Nephron progenitor cell (in vitro differentiated cells): ENCODE results near the gene RAB40B.

Source experiments
- DNase-seq: peaks from one replicate; pipeline ENCODE4 v3.0.0; 2021
- H3K27ac Mint-ChIP-seq: 2 replicates; pipeline ENCODE4 v1.8.0; 2021; ENCODE audit warnings: mild to moderate bottlenecking, moderate library complexity, mixed read lengths
- H3K27me3 Mint-ChIP-seq: 2 replicates; pipeline ENCODE4 v1.8.0; 2021; ENCODE audit warnings: mild to moderate bottlenecking, low read depth, mixed read lengths; ENCODE audit not compliant: poor library complexity
- H3K36me3 Mint-ChIP-seq: 2 replicates; pipeline ENCODE4 v1.8.0; 2021; ENCODE audit warnings: low read depth, mixed read lengths
- H3K4me1 Mint-ChIP-seq: 2 replicates; pipeline ENCODE4 v1.8.0; 2021; ENCODE audit warnings: mixed read lengths
- H3K4me3 Mint-ChIP-seq: 2 replicates; pipeline ENCODE4 v1.8.0; 2021; ENCODE audit warnings: mild to moderate bottlenecking, moderate library complexity, mixed read lengths
- H3K9me3 Mint-ChIP-seq: 2 replicates; pipeline ENCODE4 v1.8.0; 2021; ENCODE audit warnings: mild to moderate bottlenecking, moderate library complexity, mixed read lengths
- CTCF ChIP-seq: fragments of 200-600 bp; sonication (generic); IDR thresholded peaks from 2 replicates; pipeline ENCODE4 v1.5.0; 2021; ENCODE audit warnings: antibody characterized with exemption

Gene RAB40B

GRCh38 chr17:82616021-82616711 lies 82.3 kb downstream of the RAB40B start:
- H3K4me3 Mint-ChIP-seq, result no peak overlapping the region
- peaks cover 77% of the 10 kb centered on the region for H3K36me3 Mint-ChIP-seq

DNA sequence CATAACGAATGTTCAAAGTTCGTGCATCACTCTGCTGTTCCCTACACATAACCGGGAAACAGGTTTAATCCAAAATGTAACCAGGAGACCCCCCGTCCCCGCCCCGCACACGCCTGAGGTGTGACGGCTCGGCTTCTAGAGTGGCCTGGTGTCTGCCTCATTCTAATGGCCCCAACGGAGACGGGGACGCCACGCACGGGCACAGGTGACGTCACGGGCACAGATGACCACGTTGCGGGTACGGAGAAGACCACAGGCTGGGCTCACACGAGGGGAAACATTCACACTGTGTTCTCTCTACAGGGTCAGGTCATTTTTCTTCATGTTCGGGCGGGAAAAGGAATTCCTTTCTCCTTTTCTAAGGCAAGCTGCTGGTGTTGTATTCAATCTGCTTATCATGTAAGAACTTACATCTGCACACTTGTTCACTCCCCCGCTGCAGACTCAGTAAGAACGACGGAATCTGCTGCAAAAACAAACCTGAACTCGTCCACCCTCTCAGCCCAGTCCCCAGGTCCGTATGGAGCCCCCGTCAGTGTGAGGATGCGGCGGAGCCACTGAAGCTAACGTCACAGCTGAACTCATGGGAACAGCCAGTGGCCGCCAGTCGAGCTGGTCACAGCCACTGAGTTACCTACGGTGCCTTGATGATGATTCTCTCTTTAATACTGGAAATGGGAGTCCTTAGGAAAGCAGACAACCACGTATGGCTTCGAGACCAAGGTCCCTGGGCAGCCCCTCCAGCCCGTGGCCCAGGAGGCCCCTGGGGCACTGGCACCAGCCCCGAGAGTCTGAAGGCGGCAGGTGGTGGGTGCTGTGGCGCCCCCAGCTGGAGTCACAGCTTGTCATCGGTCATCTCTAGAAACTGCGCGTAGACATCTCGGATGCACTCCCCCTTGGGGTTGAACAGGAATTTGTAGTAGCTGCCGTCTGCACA lies 83.1 kb downstream of the RAB40B start:
- Mint-ChIP-seq H3K9me3 (peaks cover 8% of the 10 kb centered on the region), H3K36me3 (peaks cover 79% of the 10 kb centered on the region), H3K27me3 (no peaks in the 10 kb centered on the region), H3K27ac (peak overlapping the region; percentile 95), H3K4me3 (no peak overlapping the region), H3K4me1 (peaks cover 31% of the 10 kb centered on the region)
- no peak for TF ChIP-seq CTCF
- no peak for DNase-seq

More at GRCh38 chr17:82616021-82616711, 82.3 kb downstream of the RAB40B start:
- TF ChIP-seq CTCF, result no peak
- Mint-ChIP-seq H3K27me3 (no peaks in the 10 kb centered on the region), H3K27ac (peak overlapping the region; percentile 48), H3K4me1 (peaks cover 31% of the 10 kb centered on the region), H3K9me3 (peaks cover 7% of the 10 kb centered on the region)
- DNase-seq, result no peak

DNA sequence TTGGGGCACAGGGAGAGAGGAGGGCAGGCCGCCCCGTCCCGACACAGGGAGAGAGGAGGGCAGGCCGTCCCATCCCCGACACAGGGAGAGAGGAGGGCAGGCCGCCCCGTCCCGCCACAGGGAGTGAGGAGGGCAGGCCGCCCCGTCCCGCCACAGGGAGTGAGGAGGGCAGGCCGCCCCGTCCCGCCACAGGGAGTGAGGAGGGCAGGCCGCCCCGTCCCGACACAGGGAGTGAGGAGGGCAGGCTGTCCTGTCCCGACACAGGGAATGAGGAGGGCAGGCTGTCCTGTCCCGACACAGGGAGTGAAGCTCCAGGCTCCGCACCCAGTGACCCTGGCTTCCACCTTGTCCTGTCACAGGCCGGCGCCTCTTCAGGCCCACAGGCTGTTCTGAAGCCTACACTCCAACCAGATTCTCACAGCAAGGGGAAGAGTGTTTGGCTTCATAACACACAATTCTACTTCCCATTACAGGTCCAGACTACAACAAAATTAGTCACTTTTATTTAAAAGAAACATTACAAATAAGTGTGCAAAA lies 84.3 kb downstream of the RAB40B start:
- Mint-ChIP-seq H3K27me3 (no peaks in the 10 kb centered on the region), H3K9me3 (peaks cover 18% of the 10 kb centered on the region), H3K27ac (peak overlapping the region; percentile 91), H3K4me1 (peaks cover 31% of the 10 kb centered on the region), H3K4me3 (no peak overlapping the region), H3K36me3 (peaks cover 81% of the 10 kb centered on the region)
- no peak for TF ChIP-seq CTCF
- DNase-seq, result no peak

GRCh38 chr17:82613283-82614094 lies 85.0 kb downstream of the RAB40B start:
- no peak for DNase-seq
- H3K36me3 Mint-ChIP-seq, result peaks cover 81% of the 10 kb centered on the region
- no peaks in the 10 kb centered on the region for H3K27me3 Mint-ChIP-seq
- peak overlapping the region; percentile 89 for H3K27ac Mint-ChIP-seq
- no peak for TF ChIP-seq CTCF
- peak overlapping the region; percentile 7 for H3K4me3 Mint-ChIP-seq
- peaks cover 24% of the 10 kb centered on the region for H3K9me3 Mint-ChIP-seq
- peaks cover 31% of the 10 kb centered on the region for H3K4me1 Mint-ChIP-seq

GRCh38 chr17:82611140-82612058 lies 87.1 kb downstream of the RAB40B start:
- Mint-ChIP-seq H3K36me3 (peaks cover 91% of the 10 kb centered on the region), H3K27ac (peak overlapping the region; percentile 14), H3K4me3 (peak overlapping the region; percentile 9), H3K4me1 (peaks cover 34% of the 10 kb centered on the region), H3K9me3 (peaks cover 34% of the 10 kb centered on the region), H3K27me3 (no peaks in the 10 kb centered on the region)
- no peak for TF ChIP-seq CTCF
- no peak for DNase-seq
